Fibroblast of the aortic adventitia (primary cell): ENCODE data around the gene ORM2. TPM values are rescaled to one million over a fixed set of nuclear protein-coding genes. Genes with fewer than 3 reads are reported as not detected.

Experiments
- DNase-seq: peaks from one replicate; pipeline ENCODE4 v3.0.0-alpha.2; 2010; ENCODE audit warnings: low read depth
- H3K4me3 ChIP-seq: 2 replicates; pipeline ENCODE4 v1.5.1; 2011; ENCODE audit warnings: low read depth, mild to moderate bottlenecking, control low read depth, low read length, moderate library complexity
- CTCF ChIP-seq: IDR thresholded peaks from 2 replicates; pipeline ENCODE4 v1.5.1; 2011; ENCODE audit warnings: mild to moderate bottlenecking, low read length, control low read depth, inconsistent platforms; ENCODE audit not compliant: insufficient read depth
- total RNA-seq: library from RNA; depleted of rRNA; stranded (reverse); fragments of >200 nt; gene quantifications from 2 replicates; pipeline ENCODE4 v1.2.3, GENCODE V29; 2012; ENCODE audit warnings: low replicate concordance

ORM2 gene
- total RNA-seq, 1 donor, result not detected

- TF ChIP-seq CTCF, result no peak
- no peak overlapping the region for H3K4me3 ChIP-seq
- no peak for DNase-seq
These were observed 26.1 kb upstream of the ORM2 start for GRCh38 chr9:114303571-114303970.

GRCh38 chr9:114303977-114304376, 25.7 kb upstream of the ORM2 start:
- no peak for TF ChIP-seq CTCF
- DNase-seq, result no peak
- no peak overlapping the region for H3K4me3 ChIP-seq

- DNase-seq, result no peak
- H3K4me3 ChIP-seq, result no peak overlapping the region
- TF ChIP-seq CTCF, result no peak
These were observed 25.1 kb upstream of the ORM2 start for GRCh38 chr9:114304416-114305188.

- H3K4me3 ChIP-seq, result no peak overlapping the region
- DNase-seq, result peak; percentile 76
- TF ChIP-seq CTCF, result no peak
These were observed 21.8 kb upstream of the ORM2 start for GRCh38 chr9:114307899-114308267.

GRCh38 chr9:114308361-114308950, 21.2 kb upstream of the ORM2 start:
- no peak for DNase-seq
- no peak for TF ChIP-seq CTCF
- no peak overlapping the region for H3K4me3 ChIP-seq

GRCh38 chr9:114309096-114309495, 20.6 kb upstream of the ORM2 start:
- no peak overlapping the region for H3K4me3 ChIP-seq
- TF ChIP-seq CTCF, result no peak
- no peak for DNase-seq
